Measurements from ENCODE around the gene LNPK. TPM values are rescaled to one million over a fixed set of nuclear protein-coding genes. Genes with fewer than 3 reads are reported as not detected.

The LNPK gene
- total RNA-seq, 1 donor from 2014 or later = 28.7 TPM

GRCh38 chr2:175935289-175936181 is 66.5 kb downstream of the LNPK start:
- H3K4me1 ChIP-seq = no peaks in the 10 kb centered on the region
- H3K9me3 ChIP-seq = no peaks in the 10 kb centered on the region
- ATAC-seq = no peak
- H3K4me3 ChIP-seq = no peak overlapping the region
- H3K36me3 ChIP-seq = peaks cover 14% of the 10 kb centered on the region
- no peaks in the 10 kb centered on the region for H3K27me3 ChIP-seq
- intact Hi-C loops (cut with DNase I) = no loop called here
- H3K27ac ChIP-seq = no peak overlapping the region
- DNase-seq = no peak
- no peak for TF ChIP-seq CTCF (IDR thresholded peaks at IDR 0.05)

DNA sequence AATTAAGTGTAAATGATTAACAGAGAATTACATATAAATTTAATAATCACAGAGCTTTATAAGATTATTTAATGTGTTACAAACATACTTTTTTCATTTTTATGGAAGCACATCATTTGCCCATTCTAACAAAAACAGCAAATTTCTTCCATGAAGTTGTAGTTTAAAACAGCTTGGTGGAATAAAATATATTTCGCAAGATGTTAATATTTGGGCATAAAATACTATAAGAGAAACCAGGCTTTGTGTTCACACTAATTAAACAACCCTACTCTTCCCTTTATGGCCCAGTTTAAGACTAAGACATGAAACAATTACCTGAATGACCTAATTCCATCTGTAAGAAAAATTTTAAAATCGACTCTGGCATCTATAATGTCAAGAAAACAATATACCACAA is 69.4 kb downstream of the LNPK start:
- no peak for TF ChIP-seq CTCF (IDR thresholded peaks at IDR 0.05)
- H3K9me3 ChIP-seq = no peaks in the 10 kb centered on the region
- no peak for DNase-seq
- H3K27ac ChIP-seq = no peak overlapping the region
- H3K27me3 ChIP-seq = no peaks in the 10 kb centered on the region
- intact Hi-C loops (cut with DNase I) = no loop called here
- ATAC-seq = no peak
- no peaks in the 10 kb centered on the region for H3K4me1 ChIP-seq
- H3K4me3 ChIP-seq = no peak overlapping the region
- peaks cover 21% of the 10 kb centered on the region for H3K36me3 ChIP-seq

- Histone ChIP-seq H3K4me3 (no peak overlapping the region), H3K27me3 (no peaks in the 10 kb centered on the region), H3K9me3 (no peaks in the 10 kb centered on the region), H3K36me3 (peaks cover 12% of the 10 kb centered on the region), H3K4me1 (no peaks in the 10 kb centered on the region), H3K27ac (no peak overlapping the region)
- DNase-seq (no peak), ATAC-seq (no peak)
- no peak for TF ChIP-seq CTCF (IDR thresholded peaks at IDR 0.05)
- intact Hi-C loops (cut with DNase I) = no loop called here
These were observed 70.3 kb downstream of the LNPK start for GRCh38 chr2:175931805-175932204.

GRCh38 chr2:175930504-175930903 is 71.6 kb downstream of the LNPK start:
- Histone ChIP-seq H3K27me3 (no peaks in the 10 kb centered on the region), H3K4me3 (no peak overlapping the region), H3K4me1 (no peaks in the 10 kb centered on the region), H3K27ac (no peak overlapping the region), H3K36me3 (peaks cover 9% of the 10 kb centered on the region), H3K9me3 (no peaks in the 10 kb centered on the region)
- no peak for DNase-seq
- no peak for ATAC-seq
- TF ChIP-seq CTCF (IDR thresholded peaks at IDR 0.05) = no peak
- intact Hi-C loops (cut with DNase I) = no loop called here

DNA sequence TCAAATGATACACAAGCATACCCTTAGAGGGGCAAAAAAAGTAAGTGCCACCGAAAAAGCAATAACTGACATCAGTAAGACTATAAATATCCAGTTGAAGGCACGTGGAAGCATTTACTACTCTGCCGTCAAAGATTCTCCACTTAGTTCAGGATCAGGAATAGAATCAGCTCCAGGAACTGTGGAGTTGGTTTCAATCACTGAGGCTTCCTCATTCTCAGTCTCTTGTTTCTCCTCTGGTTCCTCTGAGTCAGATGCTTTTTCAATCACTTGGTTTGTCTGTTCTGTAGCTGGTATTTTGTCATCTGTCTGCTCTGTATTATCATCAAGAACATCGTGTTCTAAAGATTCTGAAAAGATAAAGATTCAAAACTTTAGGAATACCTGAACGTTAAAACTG is 72.2 kb downstream of the LNPK start:
- no peaks in the 10 kb centered on the region for H3K4me1 ChIP-seq
- no peak for TF ChIP-seq CTCF (IDR thresholded peaks at IDR 0.05)
- intact Hi-C loops (cut with DNase I) = no loop called here
- H3K27ac ChIP-seq = no peak overlapping the region
- H3K27me3 ChIP-seq = no peaks in the 10 kb centered on the region
- no peaks in the 10 kb centered on the region for H3K9me3 ChIP-seq
- DNase-seq = no peak
- ATAC-seq = no peak
- no peak overlapping the region for H3K4me3 ChIP-seq
- H3K36me3 ChIP-seq = peaks cover 9% of the 10 kb centered on the region

Data from upper lobe of right lung (tissue), 1 donor.